B cell (primary cell): Measurements from ENCODE around the gene LPAR2. TPM values are rescaled to one million over a fixed set of nuclear protein-coding genes. Genes with fewer than 3 reads are reported as not detected.
A peak's percentile ranks its signal among the peaks of the same experiment; 100 is the strongest.

Experiments
- ATAC-seq: fragments of 200-7000 bp; cut with Tn5 transposase; one replicate; pipeline ENCODE4 v1.10.0; 2021; ENCODE audit warnings: low read depth, mild to moderate bottlenecking, moderate number of reproducible peaks, moderate library complexity
- CTCF ChIA-PET: fragments of 350-600 bp; sonication (Branson Sonifier 250); formaldehyde crosslinking; loops from one replicate; lab custom pipeline; 2021; ENCODE audit warnings: antibody characterized with exemption, inconsistent platforms; lab: Charles Lee
- POLR2A ChIA-PET: fragments of 350-600 bp; sonication (Branson Sonifier 250); formaldehyde crosslinking; loops from one replicate; lab custom pipeline; 2021; ENCODE audit warnings: antibody characterized with exemption; lab: Charles Lee
- DNase-seq: peaks from one replicate; pipeline ENCODE4 v3.0.0; 2013
- H2AFZ ChIP-seq: 2 replicates; pipeline ENCODE4 v1.6.1; 2012; ENCODE audit warnings: mild to moderate bottlenecking, low read depth, low read length; ENCODE audit not compliant: insufficient read depth, poor library complexity, severe bottlenecking
- H3K27ac ChIP-seq, 2 donors: 1 replicate in 1 of 2; 2 replicates in 1 of 2; pipeline ENCODE4 v1.5.1; 2012 to 2013; ENCODE audit warnings: low read length in 2 of 2, mild to moderate bottlenecking in 2 of 2, moderate library complexity in 1 of 2
- H3K27me3 ChIP-seq, 4 experiments: fragments of 200-600 bp in 1 of 4; sonication (generic) in 1 of 4; replicated peaks in 1 of 4; 1 replicate in 2 of 4; 2 replicates in 2 of 4; pipeline versions ENCODE4 v1.6.1 to v1.7.0; 2013 to 2016; ENCODE audit warnings: low read length in 3 of 4, mild to moderate bottlenecking in 2 of 4, mixed read lengths in 1 of 4, moderate library complexity in 1 of 4; ENCODE audit not compliant: insufficient read depth in 4 of 4, control insufficient read depth in 3 of 4; ENCODE audit errors: control extremely low read depth in 1 of 4
- H3K36me3 ChIP-seq, 2 experiments: replicated peaks in 1 of 2; 1 replicate in 1 of 2; 2 replicates in 1 of 2; pipeline versions ENCODE4 v1.6.1 to v1.7.1; 2013; ENCODE audit warnings: low read length in 1 of 2; ENCODE audit not compliant: insufficient read depth in 2 of 2, control insufficient read depth in 1 of 2; ENCODE audit errors: control extremely low read depth in 1 of 2, extremely low read depth in 1 of 2
- H3K4me1 ChIP-seq, 2 donors: fragments of 200-600 bp in 1 of 2; sonication (generic) in 1 of 2; 1 replicate in 1 of 2; 2 replicates in 1 of 2; pipeline versions ENCODE4 v1.5.1 to v1.6.1; 2013 to 2017; ENCODE audit warnings: low read length in 2 of 2; ENCODE audit not compliant: control insufficient read depth in 2 of 2, insufficient read depth in 2 of 2
- H3K4me2 ChIP-seq: replicated peaks from 2 replicates; pipeline ENCODE3; 2012; ENCODE audit warnings: mild to moderate bottlenecking, low read depth, low read length; ENCODE audit not compliant: poor library complexity, severe bottlenecking
- H3K4me3 ChIP-seq, 5 experiments: fragments of 200-600 bp in 1 of 5; sonication (generic) in 1 of 5; 1 replicate in 3 of 5; 2 replicates in 2 of 5; pipeline versions ENCODE4 v1.5.1 to v1.7.0; 2011 to 2016; ENCODE audit warnings: low read length in 4 of 5, mild to moderate bottlenecking in 4 of 5, low read depth in 2 of 5, control low read depth in 1 of 5, moderate library complexity in 1 of 5; ENCODE audit not compliant: insufficient read depth in 1 of 5; ENCODE audit errors: control extremely low read depth in 1 of 5, extremely low read depth in 1 of 5
- H3K79me2 ChIP-seq: fragments of 200-600 bp; sonication (generic); one replicate; pipeline ENCODE4 v1.6.0; 2016; ENCODE audit warnings: low read length; ENCODE audit not compliant: control insufficient read depth, insufficient read depth
- H3K9ac ChIP-seq: fragments of 200-600 bp; sonication (generic); 2 replicates; pipeline ENCODE4 v1.6.1; 2017; ENCODE audit warnings: mild to moderate bottlenecking, low read length, moderate library complexity
- H3K9me3 ChIP-seq, 3 donors: one replicate each; pipeline versions ENCODE4 v1.6.1 to v1.7.1; 2013; ENCODE audit warnings: low read length in 2 of 3; ENCODE audit not compliant: control insufficient read depth in 2 of 3, insufficient read depth in 1 of 3; ENCODE audit errors: control extremely low read depth in 1 of 3
- H4K20me1 ChIP-seq: 2 replicates; pipeline ENCODE4 v1.6.0; 2012; ENCODE audit warnings: mild to moderate bottlenecking, low read length; ENCODE audit not compliant: insufficient read depth, control insufficient read depth, poor library complexity, severe bottlenecking
- H3K27ac Mint-ChIP-seq: one replicate; pipeline ENCODE4 v1.8.0; 2021; ENCODE audit warnings: mixed read lengths
- H3K27me3 Mint-ChIP-seq: one replicate; pipeline ENCODE4 v1.8.0; 2021; ENCODE audit warnings: mixed read lengths
- H3K4me1 Mint-ChIP-seq: one replicate; pipeline ENCODE4 v1.8.0; 2021; ENCODE audit warnings: mixed read lengths
- H3K4me3 Mint-ChIP-seq: one replicate; pipeline ENCODE4 v1.8.0; 2021; ENCODE audit warnings: mixed read lengths
- H3K9me3 Mint-ChIP-seq: one replicate; pipeline ENCODE4 v1.8.0; 2022; ENCODE audit warnings: mixed read lengths; ENCODE audit not compliant: insufficient read depth
- EZH2 ChIP-seq: IDR thresholded peaks from 2 replicates; pipeline ENCODE4 v1.6.1; 2012; ENCODE audit warnings: borderline replicate concordance, low read depth, mild to moderate bottlenecking, moderate library complexity, low read length; ENCODE audit not compliant: insufficient read depth, poor library complexity, severe bottlenecking
- WGBS: methylation state at CpG from one replicate; pipeline ENCODE4 v1.1.5; 2013; ENCODE audit warnings: missing lambda C conversion rate; ENCODE audit not compliant: insufficient coverage; 5-methylcytosine and 5-hydroxymethylcytosine counted together
- intact Hi-C: fragments of 100-400 bp; cut with micrococcal nuclease; formaldehyde crosslinking; loops from one replicate; pipeline ENCODE4 v1.10.0; 2022
- polyA plus RNA-seq: library from polyadenylated mRNA; depleted of rRNA; stranded (reverse); fragments of >200 nt; gene quantifications from 2 replicates; pipeline ENCODE4 v1.2.3, GENCODE V29; 2012
- total RNA-seq, 2 donors: library from RNA; stranded (reverse); fragments of 120-200 nt in 1 of 2; gene quantifications; 1 replicate in 1 of 2; 2 replicates in 1 of 2; pipeline versions ENCODE4 v1.2.3 to v1.2.4, GENCODE V29; 2013 to 2022
- TF ChIP-seq, protein P1 (sequence below): fragments of 200-600 bp; IDR thresholded peaks from one replicate; pipeline ENCODE4 v1.8.0; 2022; ENCODE audit warnings: antibody characterized with exemption, mild to moderate bottlenecking

Gene LPAR2
- total and polyA plus RNA-seq, 2 donors (not counting 1 experiment from before 2014, with no cell fraction given) = 27.1 to 37.2 TPM

DNA sequence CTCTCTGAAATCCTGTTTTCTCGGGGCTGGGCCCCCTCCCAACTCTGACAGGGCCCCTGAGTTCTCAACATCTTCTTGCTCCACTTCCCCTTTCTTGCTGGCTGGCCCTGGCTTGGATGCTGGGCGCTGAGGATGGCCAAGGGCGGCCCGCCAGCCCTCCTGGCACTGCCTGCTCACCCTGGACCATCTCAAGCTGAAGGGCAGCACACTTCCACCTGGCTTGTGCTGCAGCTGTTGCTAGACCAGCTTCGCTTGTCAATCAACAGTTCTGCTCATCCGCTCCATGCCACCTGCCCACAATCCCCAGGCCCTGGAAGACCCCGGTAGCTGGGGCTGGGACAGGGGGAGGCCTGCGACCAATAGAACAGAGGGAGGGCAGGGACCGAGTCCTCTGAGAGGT is 22.3 kb upstream of the LPAR2 start:
- Histone ChIP-seq H4K20me1 (peaks cover 17% of the 10 kb centered on the region), H3K79me2 (peaks cover 24% of the 10 kb centered on the region), H2AFZ (no peak overlapping the region), H3K36me3 (peaks cover 0 to 86% of the 10 kb centered on the region in 2 experiments), H3K9me3 (no peaks in the 10 kb centered on the region), H3K27me3 (no peaks in the 10 kb centered on the region), H3K27ac (no peak overlapping the region), H3K9ac (no peak overlapping the region), H3K4me1 (no peaks in the 10 kb centered on the region), H3K4me2 (no peak overlapping the region), H3K4me3 (no peak overlapping the region)
- H3K27me3 Mint-ChIP-seq = no peaks in the 10 kb centered on the region
- H3K4me3 Mint-ChIP-seq = no peak overlapping the region
- ATAC-seq (no peak), DNase-seq (no peak)
- no peak for TF ChIP-seq EZH2
- TF ChIP-seq, protein P1, sequence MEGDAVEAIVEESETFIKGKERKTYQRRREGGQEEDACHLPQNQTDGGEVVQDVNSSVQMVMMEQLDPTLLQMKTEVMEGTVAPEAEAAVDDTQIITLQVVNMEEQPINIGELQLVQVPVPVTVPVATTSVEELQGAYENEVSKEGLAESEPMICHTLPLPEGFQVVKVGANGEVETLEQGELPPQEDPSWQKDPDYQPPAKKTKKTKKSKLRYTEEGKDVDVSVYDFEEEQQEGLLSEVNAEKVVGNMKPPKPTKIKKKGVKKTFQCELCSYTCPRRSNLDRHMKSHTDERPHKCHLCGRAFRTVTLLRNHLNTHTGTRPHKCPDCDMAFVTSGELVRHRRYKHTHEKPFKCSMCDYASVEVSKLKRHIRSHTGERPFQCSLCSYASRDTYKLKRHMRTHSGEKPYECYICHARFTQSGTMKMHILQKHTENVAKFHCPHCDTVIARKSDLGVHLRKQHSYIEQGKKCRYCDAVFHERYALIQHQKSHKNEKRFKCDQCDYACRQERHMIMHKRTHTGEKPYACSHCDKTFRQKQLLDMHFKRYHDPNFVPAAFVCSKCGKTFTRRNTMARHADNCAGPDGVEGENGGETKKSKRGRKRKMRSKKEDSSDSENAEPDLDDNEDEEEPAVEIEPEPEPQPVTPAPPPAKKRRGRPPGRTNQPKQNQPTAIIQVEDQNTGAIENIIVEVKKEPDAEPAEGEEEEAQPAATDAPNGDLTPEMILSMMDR = no peak
- 93% methylated on average over 9 of the region's 9 CpGs for WGBS
- H3K4me1 Mint-ChIP-seq = no peaks in the 10 kb centered on the region
- H3K27ac Mint-ChIP-seq = no peak overlapping the region
- POLR2A ChIA-PET = no interaction called here
- CTCF ChIA-PET = interaction anchor here (1.4 kb wide), 1 partner anchor 117 kb away, joined by 4 read pairs; no protein-coding TSS in a partner anchor
- intact Hi-C loops = no loop called here
- H3K9me3 Mint-ChIP-seq = no peaks in the 10 kb centered on the region

DNA sequence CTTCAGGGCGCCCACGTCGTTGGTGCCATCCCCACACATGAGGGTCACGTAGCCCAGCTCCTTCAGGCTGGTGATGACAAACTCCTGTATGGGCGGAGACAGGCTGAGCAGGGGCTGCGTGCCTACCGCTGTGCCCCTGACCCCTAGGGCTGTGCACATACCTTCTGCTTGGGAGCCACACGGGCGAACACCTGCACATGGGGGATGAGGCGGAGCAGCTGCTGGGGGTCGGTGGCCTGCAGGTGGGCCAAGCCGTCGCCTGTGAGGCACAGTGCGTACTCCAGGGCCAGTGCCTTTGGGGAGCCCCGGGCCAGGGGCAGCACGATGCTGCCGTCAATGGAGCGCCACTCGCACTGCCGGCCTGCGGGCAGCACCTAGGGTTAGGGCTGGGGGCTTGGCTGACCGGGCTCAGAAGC is 21.6 kb upstream of the LPAR2 start:
- ChIA-PET POLR2A (interaction anchor here (0.6 kb wide), 1 partner anchor 17 kb away, joined by 5 read pairs; no protein-coding TSS in a partner anchor), CTCF (interaction anchor here (1.4 kb wide), 1 partner anchor 117 kb away, joined by 4 read pairs; no protein-coding TSS in a partner anchor)
- no peak for ATAC-seq
- peak overlapping the region; percentile 10 for H3K27ac Mint-ChIP-seq
- H3K79me2 ChIP-seq = peaks cover 17% of the 10 kb centered on the region
- no peak overlapping the region for H3K4me3 ChIP-seq
- no peaks in the 10 kb centered on the region for H3K4me1 Mint-ChIP-seq
- peaks cover 0 to 86% of the 10 kb centered on the region in 2 experiments for H3K36me3 ChIP-seq
- H3K27me3 Mint-ChIP-seq = no peaks in the 10 kb centered on the region
- no peak overlapping the region for H3K9ac ChIP-seq
- 98% methylated on average over 22 of the region's 22 CpGs for WGBS
- H3K27me3 ChIP-seq = no peaks in the 10 kb centered on the region
- H3K27ac ChIP-seq = no peak overlapping the region
- no peak overlapping the region for H3K4me2 ChIP-seq
- no peaks in the 10 kb centered on the region for H3K9me3 Mint-ChIP-seq
- peaks cover 13% of the 10 kb centered on the region for H4K20me1 ChIP-seq
- no peak for TF ChIP-seq EZH2
- TF ChIP-seq, protein P1 = no peak
- intact Hi-C loops = no loop called here
- DNase-seq = no peak
- H2AFZ ChIP-seq = no peak overlapping the region
- no peaks in the 10 kb centered on the region for H3K4me1 ChIP-seq
- H3K4me3 Mint-ChIP-seq = no peak overlapping the region
- no peaks in the 10 kb centered on the region for H3K9me3 ChIP-seq
